ENCODE measurements around the gene SPIRE1.
"Not testable (repeated sequence)": the region's sequence is repeated elsewhere in the genome, so short reads cannot be mapped to it uniquely, and the experiment has no call there.

GRCh38 chr18:12551943-12552878 lies 105.7 kb downstream of the SPIRE1 start:
- TF ChIP-seq, protein P1, sequence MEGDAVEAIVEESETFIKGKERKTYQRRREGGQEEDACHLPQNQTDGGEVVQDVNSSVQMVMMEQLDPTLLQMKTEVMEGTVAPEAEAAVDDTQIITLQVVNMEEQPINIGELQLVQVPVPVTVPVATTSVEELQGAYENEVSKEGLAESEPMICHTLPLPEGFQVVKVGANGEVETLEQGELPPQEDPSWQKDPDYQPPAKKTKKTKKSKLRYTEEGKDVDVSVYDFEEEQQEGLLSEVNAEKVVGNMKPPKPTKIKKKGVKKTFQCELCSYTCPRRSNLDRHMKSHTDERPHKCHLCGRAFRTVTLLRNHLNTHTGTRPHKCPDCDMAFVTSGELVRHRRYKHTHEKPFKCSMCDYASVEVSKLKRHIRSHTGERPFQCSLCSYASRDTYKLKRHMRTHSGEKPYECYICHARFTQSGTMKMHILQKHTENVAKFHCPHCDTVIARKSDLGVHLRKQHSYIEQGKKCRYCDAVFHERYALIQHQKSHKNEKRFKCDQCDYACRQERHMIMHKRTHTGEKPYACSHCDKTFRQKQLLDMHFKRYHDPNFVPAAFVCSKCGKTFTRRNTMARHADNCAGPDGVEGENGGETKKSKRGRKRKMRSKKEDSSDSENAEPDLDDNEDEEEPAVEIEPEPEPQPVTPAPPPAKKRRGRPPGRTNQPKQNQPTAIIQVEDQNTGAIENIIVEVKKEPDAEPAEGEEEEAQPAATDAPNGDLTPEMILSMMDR (IDR thresholded peaks at IDR 0.05) = not testable (repeated sequence)
- not testable (repeated sequence) for TF ChIP-seq POLR2A (IDR thresholded peaks at IDR 0.05)

All from esophagus squamous epithelium (tissue), 4 donors.